Stomach (tissue), 9 donors: ENCODE measurements around the gene CIB1. TPM values are rescaled to one million over a fixed set of nuclear protein-coding genes. Genes with fewer than 3 reads are reported as not detected.
A peak's percentile ranks its signal among the peaks of the same experiment; 100 is the strongest.
"Not testable (repeated sequence)": the region's sequence is repeated elsewhere in the genome, so short reads cannot be mapped to it uniquely, and the experiment has no call there.

Experiments used
- DNase-seq, 2 donors: peaks; one replicate each; pipeline versions ENCODE4 v3.0.0 to v3.0.0-alpha.2; 2013 to 2019
- H3K27ac ChIP-seq, 5 donors: fragments of 200-600 bp in 4 of 5; sonication (generic) in 4 of 5; one replicate each; pipeline ENCODE4 v1.5.1; 2013 to 2019; ENCODE audit warnings: mild to moderate bottlenecking in 1 of 5, moderate library complexity in 1 of 5
- H3K27me3 ChIP-seq, 3 donors: fragments of 200-600 bp; sonication (generic); one replicate each; pipeline ENCODE4 v1.5.1; 2017 to 2019; ENCODE audit warnings: mixed run types in 1 of 3
- H3K36me3 ChIP-seq, 4 donors: fragments of 200-600 bp; sonication (generic); 1 replicate in 3 of 4; 2 replicates in 1 of 4; pipeline ENCODE4 v1.5.1; 2016 to 2019
- H3K4me1 ChIP-seq, 4 donors: fragments of 200-600 bp; sonication (generic); one replicate each; pipeline ENCODE4 v1.5.1; 2016 to 2019
- H3K4me3 ChIP-seq, 4 donors: fragments of 200-600 bp; sonication (generic) in 3 of 4; one replicate each; pipeline ENCODE4 v1.5.1; 2016 to 2019; ENCODE audit warnings: mild to moderate bottlenecking in 1 of 4
- H3K9me3 ChIP-seq, 4 donors: fragments of 200-600 bp; sonication (generic); one replicate each; pipeline ENCODE4 v1.5.1; 2016 to 2019
- CTCF ChIP-seq, 7 experiments: fragments of 450-650 bp in 4 of 7; fragments of 200-600 bp in 3 of 7; sonication (generic) in 3 of 7; IDR thresholded peaks; one replicate each; pipeline ENCODE4 v1.5.1; 2016 to 2019; ENCODE audit warnings: antibody characterized with exemption in 7 of 7, control low read depth in 2 of 7, mild to moderate bottlenecking in 1 of 7
- EP300 ChIP-seq: sonication (generic); formaldehyde crosslinking; IDR thresholded peaks from one replicate; pipeline ENCODE4 v1.6.1; 2017; ENCODE audit warnings: antibody characterized with exemption
- POLR2A ChIP-seq, 4 donors: fragments of 450-650 bp; IDR thresholded peaks; one replicate each; pipeline ENCODE4 v1.6.1; 2016; ENCODE audit warnings: antibody characterized with exemption in 4 of 4, control low read depth in 2 of 4, mild to moderate bottlenecking in 1 of 4, moderate library complexity in 1 of 4
- POLR2AphosphoS5 ChIP-seq, 3 donors: sonication (generic); formaldehyde crosslinking; IDR thresholded peaks; one replicate each; pipeline ENCODE4 v1.6.1; 2016; ENCODE audit warnings: antibody characterized with exemption in 3 of 3
- WGBS, 5 donors: extraction: QIAGEN DNeasy Blood & Tissue Kit in 3 of 5; methylation state at CpG; one replicate each; pipeline versions ENCODE4 v1.1.5 to v1.1.7; 2013 to 2018; 5-methylcytosine and 5-hydroxymethylcytosine counted together
- intact Hi-C: fragments of 100-400 bp; cut with DNase I; formaldehyde crosslinking; loops from one replicate; pipeline ENCODE4 v1.15.1; 2023; ENCODE audit warnings: low total_unique reads
- polyA plus RNA-seq, 3 donors: library from polyadenylated mRNA; stranded (reverse); fragments of 200-250 nt; gene quantifications; one replicate each; pipeline ENCODE4 v1.2.3, GENCODE V29; 2013
- total RNA-seq, 5 donors: library from RNA; depleted of rRNA; stranded (reverse); fragments of >200 nt; gene quantifications; one replicate each; pipeline versions ENCODE4 v1.1.0 to v1.2.3, GENCODE V29; 2014 to 2016
- donor health status: healthy with polysubstance abuse.
- donor health status: Bipolar disorder and iron deficiency.
- donor health status: healthy.

CIB1 gene
- total and polyA plus RNA-seq, 8 donors: 27.4 to 206 (median 95.5) TPM

- no peak for DNase-seq
- H3K27ac ChIP-seq: peak overlapping the region in 3 of 5 donors; percentile 1 to 80 (median 22)
These were observed 44.6 kb downstream of the CIB1 start for GRCh38 chr15:90188914-90189748.

GRCh38 chr15:90188065-90188464 lies 45.7 kb downstream of the CIB1 start:
- H3K36me3 ChIP-seq, DNase-seq, H3K9me3 ChIP-seq, H3K27me3 ChIP-seq, intact Hi-C loops, H3K4me3 ChIP-seq: not testable (repeated sequence)
- WGBS, 5 donors: 90 to 98% (median 93%) methylated on average over 7 of the region's 7 CpGs
- peaks cover 48 to 95% (median 78%) of the 10 kb centered on the region in 4 donors for H3K4me1 ChIP-seq
- peak overlapping the region in 3 of 5 donors; percentile 1 to 80 (median 22) for H3K27ac ChIP-seq

More at GRCh38 chr15:90188914-90189748, 44.6 kb downstream of the CIB1 start:
- no peaks in the 10 kb centered on the region for H3K27me3 ChIP-seq
- intact Hi-C loops: no loop called here
- no peaks in the 10 kb centered on the region for H3K9me3 ChIP-seq
- 76 to 87% (median 84%) methylated on average over 8 of the region's 8 CpGs for WGBS, 5 donors
- H3K4me1 ChIP-seq: peaks cover 47 to 95% (median 77%) of the 10 kb centered on the region in 4 donors
- TF ChIP-seq POLR2AphosphoS5 (IDR thresholded peaks at IDR 0.05) (no peak), CTCF (IDR thresholded peaks at IDR 0.05) (no peak)
- no peak overlapping the region for H3K4me3 ChIP-seq
- no peaks in the 10 kb centered on the region for H3K36me3 ChIP-seq

GRCh38 chr15:90187257-90187868 lies 46.4 kb downstream of the CIB1 start:
- no peak for DNase-seq
- Histone ChIP-seq H3K27ac (peak overlapping the region in 3 of 5 donors; percentile 93 to 97 (median 94)), H3K9me3 (no peaks in the 10 kb centered on the region), H3K27me3 (no peaks in the 10 kb centered on the region), H3K4me1 (peaks cover 41 to 94% (median 72%) of the 10 kb centered on the region in 4 donors), H3K4me3 (peak overlapping the region in 1 of 4 donors; percentile 1), H3K36me3 (no peaks in the 10 kb centered on the region)
- WGBS, 5 donors: 60 to 71% (median 64%) methylated on average over 8 of the region's 8 CpGs
- intact Hi-C loops: no loop called here
- TF ChIP-seq CTCF (IDR thresholded peaks at IDR 0.05) (no peak), POLR2AphosphoS5 (IDR thresholded peaks at IDR 0.05) (no peak), EP300 (no peak)

GRCh38 chr15:90184786-90185704 lies 48.7 kb downstream of the CIB1 start:
- no peak for TF ChIP-seq EP300
- TF ChIP-seq POLR2AphosphoS5 (IDR thresholded peaks at IDR 0.05): peak in 1 of 3 donors; percentile 64
- TF ChIP-seq CTCF (IDR thresholded peaks at IDR 0.05): peak in 1 of 7 experiments; percentile 20
- peak in 1 of 4 donors; percentile 34 for TF ChIP-seq POLR2A (IDR thresholded peaks at IDR 0.05)
- WGBS, 5 donors: 2 to 15% (median 3%) methylated on average over 9 to 67 of the region's 67 CpGs
- H3K27ac ChIP-seq: peak overlapping the region; percentile 93 to 98 (median 96)
- H3K36me3 ChIP-seq: no peaks in the 10 kb centered on the region
- peak; percentile 74 to 90 for DNase-seq
- intact Hi-C loops: no loop called here
- H3K9me3 ChIP-seq: no peaks in the 10 kb centered on the region
- peaks cover 20 to 71% (median 49%) of the 10 kb centered on the region in 4 donors for H3K4me1 ChIP-seq
- H3K4me3 ChIP-seq: peak overlapping the region; percentile 68 to 78 (median 76)
- H3K27me3 ChIP-seq: no peaks in the 10 kb centered on the region
